Testis (tissue), 3 donors: ENCODE results near the gene AQP5. TPM values are rescaled to one million over a fixed set of nuclear protein-coding genes. Genes with fewer than 3 reads are reported as not detected.

Experiments
- DNase-seq: peaks from one replicate; pipeline ENCODE4 v3.0.0-alpha.2; 2019
- H3K27ac ChIP-seq, 2 donors: fragments of 200-600 bp; sonication (generic); one replicate each; pipeline ENCODE4 v1.5.1; 2019
- H3K27me3 ChIP-seq: fragments of 200-600 bp; sonication (generic); one replicate; pipeline ENCODE4 v1.5.1; 2019
- H3K36me3 ChIP-seq: fragments of 200-600 bp; sonication (generic); one replicate; pipeline ENCODE4 v1.5.1; 2017; ENCODE audit warnings: low read depth; ENCODE audit errors: missing control alignments
- H3K4me1 ChIP-seq: fragments of 200-600 bp; sonication (generic); one replicate; pipeline ENCODE4 v1.5.1; 2019
- H3K4me3 ChIP-seq, 2 donors: fragments of 200-600 bp; sonication (generic); one replicate each; pipeline ENCODE4 v1.5.1; 2017 to 2019
- H3K9me3 ChIP-seq: fragments of 200-600 bp; sonication (generic); one replicate; pipeline ENCODE4 v1.5.1; 2017
- POLR2A ChIP-seq: fragments of 450-650 bp; IDR thresholded peaks from one replicate; pipeline ENCODE4 v1.6.1; 2017; ENCODE audit warnings: antibody characterized with exemption, mild to moderate bottlenecking, moderate library complexity
- WGBS, 2 donors: methylation state at CpG; one replicate each; pipeline ENCODE4 v1.1.5; 2018; 5-methylcytosine and 5-hydroxymethylcytosine counted together
- intact Hi-C: fragments of 100-400 bp; cut with DNase I; formaldehyde crosslinking; loops from one replicate; pipeline ENCODE4 v1.15.1; 2023; ENCODE audit warnings: low total_unique reads
- polyA plus RNA-seq: library from polyadenylated mRNA; stranded (reverse); fragments of 350-450 nt; fragmentation: Illumina TruSeq; extraction: RNeasy Lipid Tissue Mini Kit (QIAGEN cat#74804); gene quantifications from one replicate; pipeline ENCODE4 v1.2.3, GENCODE V29; 2014; ENCODE audit warnings: low read depth, low replicate concordance; ENCODE audit not compliant: insufficient read depth
- total RNA-seq, 2 donors: library from RNA; depleted of rRNA; stranded (reverse); fragments of >200 nt; gene quantifications; one replicate each; pipeline ENCODE4 v1.2.3, GENCODE V29; 2016
- TF ChIP-seq, protein P1 (sequence below), 3 experiments: fragments of 450-650 bp in 2 of 3; fragments of 200-600 bp in 1 of 3; sonication (generic) in 1 of 3; IDR thresholded peaks; one replicate each; pipeline ENCODE4 v1.5.1; 2016 to 2019; ENCODE audit warnings: antibody characterized with exemption in 3 of 3, mild to moderate bottlenecking in 2 of 3, moderate library complexity in 1 of 3

The AQP5 gene
- total and polyA plus RNA-seq, 3 donors from 2014 or later: 128 to 414 (median 134) TPM

DNA sequence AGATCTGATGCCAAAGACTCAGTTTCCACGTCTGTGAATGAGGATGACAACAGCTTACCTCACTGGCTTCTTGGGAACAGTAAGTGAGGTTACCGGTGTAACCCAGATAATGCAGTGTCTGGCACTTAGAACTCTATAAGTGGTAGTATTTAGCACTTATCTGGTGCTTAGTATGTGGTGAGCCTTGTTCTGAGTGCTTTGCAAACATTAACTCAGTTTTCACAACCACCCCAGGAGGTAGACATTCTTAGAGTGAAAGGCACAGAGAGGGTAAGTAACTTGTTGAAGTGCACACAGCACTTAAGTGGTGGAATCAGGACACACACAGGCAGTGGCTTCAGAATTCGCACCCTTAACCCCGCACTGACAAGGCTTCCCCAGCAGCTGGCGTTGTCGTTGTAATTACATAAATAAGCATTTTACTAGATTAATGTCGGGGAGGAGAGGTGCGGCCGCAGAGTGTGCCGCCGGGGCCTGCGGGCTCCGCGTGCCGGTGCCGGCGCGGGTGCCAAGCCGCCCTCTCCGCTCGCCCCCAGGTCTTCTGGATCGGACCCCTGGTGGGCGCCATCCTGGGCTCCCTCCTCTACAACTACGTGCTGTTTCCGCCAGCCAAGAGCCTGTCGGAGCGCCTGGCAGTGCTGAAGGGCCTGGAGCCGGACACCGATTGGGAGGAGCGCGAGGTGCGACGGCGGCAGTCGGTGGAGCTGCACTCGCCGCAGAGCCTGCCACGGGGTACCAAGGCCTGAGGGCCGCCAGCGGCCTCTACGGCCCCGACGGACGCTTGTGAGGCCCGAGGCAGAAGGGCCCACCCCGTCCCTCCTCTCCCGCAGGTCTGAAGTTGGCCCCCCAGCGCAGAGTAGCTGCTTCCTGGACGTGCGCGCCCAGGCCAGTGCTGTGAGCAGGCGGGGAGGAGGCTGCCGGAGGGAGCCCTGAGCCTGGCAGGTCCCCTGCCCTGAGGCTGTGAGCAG is 6.5 kb upstream of the AQP5 start:
- Histone ChIP-seq H3K9me3 (no peaks in the 10 kb centered on the region), H3K27me3 (no peaks in the 10 kb centered on the region), H3K27ac (no peak overlapping the region), H3K4me3 (peak overlapping the region in 1 of 2 donors; percentile 12), H3K36me3 (no peaks in the 10 kb centered on the region), H3K4me1 (peaks cover 4% of the 10 kb centered on the region)
- intact Hi-C loops: loop anchor here (10.0 kb wide), 1 partner anchor 90 kb away; no protein-coding TSS in a partner anchor
- 39 to 49% methylated on average over 12 to 50 of the region's 53 CpGs for WGBS, 2 donors
- TF ChIP-seq POLR2A: no peak
- TF ChIP-seq, protein P1, sequence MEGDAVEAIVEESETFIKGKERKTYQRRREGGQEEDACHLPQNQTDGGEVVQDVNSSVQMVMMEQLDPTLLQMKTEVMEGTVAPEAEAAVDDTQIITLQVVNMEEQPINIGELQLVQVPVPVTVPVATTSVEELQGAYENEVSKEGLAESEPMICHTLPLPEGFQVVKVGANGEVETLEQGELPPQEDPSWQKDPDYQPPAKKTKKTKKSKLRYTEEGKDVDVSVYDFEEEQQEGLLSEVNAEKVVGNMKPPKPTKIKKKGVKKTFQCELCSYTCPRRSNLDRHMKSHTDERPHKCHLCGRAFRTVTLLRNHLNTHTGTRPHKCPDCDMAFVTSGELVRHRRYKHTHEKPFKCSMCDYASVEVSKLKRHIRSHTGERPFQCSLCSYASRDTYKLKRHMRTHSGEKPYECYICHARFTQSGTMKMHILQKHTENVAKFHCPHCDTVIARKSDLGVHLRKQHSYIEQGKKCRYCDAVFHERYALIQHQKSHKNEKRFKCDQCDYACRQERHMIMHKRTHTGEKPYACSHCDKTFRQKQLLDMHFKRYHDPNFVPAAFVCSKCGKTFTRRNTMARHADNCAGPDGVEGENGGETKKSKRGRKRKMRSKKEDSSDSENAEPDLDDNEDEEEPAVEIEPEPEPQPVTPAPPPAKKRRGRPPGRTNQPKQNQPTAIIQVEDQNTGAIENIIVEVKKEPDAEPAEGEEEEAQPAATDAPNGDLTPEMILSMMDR (IDR thresholded peaks at IDR 0.05): no peak
- DNase-seq: no peak

DNA sequence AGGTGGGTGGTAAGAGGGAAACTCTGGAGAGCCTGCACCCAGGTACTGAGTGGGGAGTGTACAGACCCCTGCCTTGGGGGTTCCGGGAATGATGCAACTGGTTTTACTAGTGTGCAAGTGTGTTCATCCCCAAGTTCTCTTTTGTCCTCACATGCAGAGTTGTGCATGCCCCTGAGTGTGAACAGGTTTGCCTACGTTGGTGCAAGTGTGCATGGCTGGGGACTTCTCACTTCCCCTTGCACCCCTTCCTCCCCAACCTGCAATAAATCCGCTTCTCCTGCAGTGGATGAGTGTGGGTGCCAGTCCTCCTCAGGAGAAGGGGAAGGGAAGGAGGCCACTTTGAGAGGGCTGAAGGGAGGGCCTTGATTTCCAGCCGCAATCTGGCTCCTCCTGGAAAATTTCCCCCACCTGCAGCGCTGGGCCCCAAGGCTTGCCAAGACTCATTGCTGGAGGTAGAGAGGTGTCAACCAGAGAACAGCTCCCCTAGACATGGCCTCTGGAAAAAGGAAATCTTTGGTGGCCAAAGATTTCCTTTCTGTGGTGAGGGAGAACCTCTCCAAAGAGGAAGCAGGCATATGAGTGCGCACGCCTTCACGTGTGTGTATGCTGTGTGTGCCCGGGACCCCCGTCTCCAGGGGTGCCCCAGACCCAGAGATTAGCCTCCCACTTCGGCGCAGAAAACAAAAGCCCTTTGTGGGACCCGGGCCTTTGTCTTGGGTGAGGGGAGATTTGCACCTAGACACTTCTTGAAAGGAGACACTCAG is 5.6 kb upstream of the AQP5 start:
- no peak for DNase-seq

DNA sequence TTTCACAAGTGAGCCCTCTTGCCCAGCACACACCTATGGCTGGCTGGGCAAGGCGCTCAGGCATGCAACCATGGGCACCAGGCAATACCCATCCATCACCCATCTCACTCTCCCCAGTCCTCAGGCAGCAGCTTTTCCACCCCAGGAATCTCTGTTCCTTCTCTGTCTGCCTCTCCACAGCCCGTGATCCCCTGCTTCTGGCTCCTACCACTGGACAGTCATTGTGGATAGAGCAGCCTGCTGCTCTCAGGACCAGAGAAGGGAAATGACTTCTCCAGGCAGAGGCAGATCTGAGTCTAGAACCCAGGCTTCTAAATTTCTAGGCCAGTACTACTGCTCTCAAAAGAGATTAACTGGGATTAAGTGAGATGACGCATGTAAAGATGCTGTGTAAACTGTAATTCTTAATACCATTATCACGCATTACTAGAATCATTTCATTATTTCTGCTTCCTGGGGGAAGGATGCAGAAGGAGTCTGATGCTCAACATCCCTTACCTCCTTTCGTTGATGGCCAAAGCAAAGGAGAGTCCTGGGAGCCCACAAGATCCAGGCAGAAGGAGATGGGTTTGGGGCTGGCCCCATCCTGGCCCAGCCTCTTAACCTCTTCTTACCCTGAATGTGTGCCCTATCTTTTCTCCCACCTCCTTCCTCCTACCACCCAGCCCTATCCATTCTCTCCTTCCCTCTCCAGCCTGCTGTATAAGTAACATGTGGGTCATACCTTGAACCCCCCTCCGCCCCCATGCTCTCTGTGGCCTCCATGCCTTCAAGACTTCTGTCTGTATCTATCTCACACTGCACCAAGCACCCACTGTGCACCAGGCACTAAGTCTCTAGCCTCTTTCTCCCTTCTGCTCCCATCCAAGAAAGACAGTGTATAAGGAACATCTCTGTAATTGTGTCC is 4.8 kb upstream of the AQP5 start:
- Histone ChIP-seq H3K9me3 (no peaks in the 10 kb centered on the region), H3K27me3 (no peaks in the 10 kb centered on the region), H3K36me3 (no peaks in the 10 kb centered on the region), H3K4me3 (no peak overlapping the region), H3K27ac (no peak overlapping the region), H3K4me1 (peaks cover 3% of the 10 kb centered on the region)
- WGBS, 2 donors: 95 to 96% methylated on average over 6 of the region's 6 CpGs
- DNase-seq: no peak
- intact Hi-C loops: loop anchor here (10.0 kb wide), 1 partner anchor 92 kb away; no protein-coding TSS in a partner anchor
- TF ChIP-seq, protein P1 (IDR thresholded peaks at IDR 0.05): no peak
- no peak for TF ChIP-seq POLR2A

More for the DNA sequence above, 5.6 kb upstream of the AQP5 start:
- TF ChIP-seq, protein P1 (IDR thresholded peaks at IDR 0.05): no peak
- TF ChIP-seq POLR2A: no peak
- H3K36me3 ChIP-seq: no peaks in the 10 kb centered on the region
- no peaks in the 10 kb centered on the region for H3K27me3 ChIP-seq
- H3K27ac ChIP-seq: no peak overlapping the region
- no peaks in the 10 kb centered on the region for H3K9me3 ChIP-seq
- 68 to 72% methylated on average over 10 to 13 of the region's 13 CpGs for WGBS, 2 donors
- intact Hi-C loops: loop anchor here (10.0 kb wide), 1 partner anchor 91 kb away; no protein-coding TSS in a partner anchor
- peaks cover 3% of the 10 kb centered on the region for H3K4me1 ChIP-seq
- H3K4me3 ChIP-seq: no peak overlapping the region

DNA sequence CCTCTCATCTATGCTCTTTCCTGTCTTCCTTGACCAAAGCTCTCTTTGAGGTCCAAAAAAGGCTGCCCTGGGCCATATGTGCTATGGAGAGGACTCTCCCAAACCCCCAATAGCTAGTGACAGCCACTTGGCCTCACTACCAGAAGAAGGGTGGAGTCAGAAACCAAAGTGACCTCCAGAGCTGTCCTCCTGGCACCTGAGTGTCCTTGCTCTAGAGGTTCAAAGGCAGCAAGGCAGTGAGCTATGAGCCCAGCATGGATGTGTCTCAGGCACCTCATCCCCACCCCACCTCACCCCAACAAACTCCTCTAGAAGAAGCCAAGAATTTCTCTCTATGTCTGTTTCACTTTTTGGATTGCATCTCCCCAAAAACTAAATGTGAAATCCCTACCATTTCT is 4.1 kb upstream of the AQP5 start:
- Histone ChIP-seq H3K27ac (no peak overlapping the region), H3K36me3 (no peaks in the 10 kb centered on the region), H3K4me1 (peaks cover 3% of the 10 kb centered on the region), H3K9me3 (no peaks in the 10 kb centered on the region), H3K4me3 (no peak overlapping the region), H3K27me3 (no peaks in the 10 kb centered on the region)
- intact Hi-C loops: loop anchor here (10.0 kb wide), 1 partner anchor 93 kb away; no protein-coding TSS in a partner anchor
- no peak for TF ChIP-seq POLR2A
- TF ChIP-seq, protein P1 (IDR thresholded peaks at IDR 0.05): no peak
- DNase-seq: no peak
